NOMO-1 (cell line): Measurements from ENCODE around the gene WDR45B.
"Not testable (repeated sequence)": the region's sequence is repeated elsewhere in the genome, so short reads cannot be mapped to it uniquely, and the experiment has no call there.

Experiments used
- DNase-seq, 2 experiments: peaks; one replicate each; lab custom pipeline; 2025; ENCODE audit not compliant: unreplicated experiment in 2 of 2; lab: John Stamatoyannopoulos, UW

WDR45B gene

GRCh38 chr17:82587234-82588086 lies 60.8 kb downstream of the WDR45B start:
- no peak for DNase-seq

GRCh38 chr17:82586576-82587233 lies 61.5 kb downstream of the WDR45B start:
- no peak for DNase-seq

- not testable (repeated sequence) for DNase-seq
Measured at GRCh38 chr17:82585935-82586575, 62.2 kb downstream of the WDR45B start.

GRCh38 chr17:82583720-82584234 lies 64.5 kb downstream of the WDR45B start:
- no peak for DNase-seq

GRCh38 chr17:82582709-82583108 lies 65.5 kb downstream of the WDR45B start:
- no peak for DNase-seq

GRCh38 chr17:82582213-82582612 lies 66.0 kb downstream of the WDR45B start:
- DNase-seq: no peak

GRCh38 chr17:82579969-82580368 lies 68.3 kb downstream of the WDR45B start:
- not testable (repeated sequence) for DNase-seq

- DNase-seq: no peak
Measured at GRCh38 chr17:82577300-82577699, 70.9 kb downstream of the WDR45B start.

GRCh38 chr17:82575581-82576221 lies 72.5 kb downstream of the WDR45B start:
- DNase-seq: not testable (repeated sequence)

GRCh38 chr17:82574041-82574440 lies 74.2 kb downstream of the WDR45B start:
- DNase-seq: no peak

GRCh38 chr17:82571855-82572254 lies 76.4 kb downstream of the WDR45B start:
- DNase-seq: no peak

GRCh38 chr17:82570277-82570676 lies 78.0 kb downstream of the WDR45B start:
- DNase-seq: no peak

- no peak for DNase-seq
Measured at GRCh38 chr17:82569621-82570020, 78.6 kb downstream of the WDR45B start.

- no peak for DNase-seq
Measured at GRCh38 chr17:82568997-82569393, 79.2 kb downstream of the WDR45B start.

GRCh38 chr17:82567286-82567685 lies 81.0 kb downstream of the WDR45B start:
- DNase-seq: no peak

GRCh38 chr17:82566129-82566960 lies 81.9 kb downstream of the WDR45B start:
- no peak for DNase-seq

GRCh38 chr17:82565551-82565950 lies 82.7 kb downstream of the WDR45B start:
- DNase-seq: no peak
